ENCODE data around the gene NRF1.
"Not testable (repeated sequence)": the region's sequence is repeated elsewhere in the genome, so short reads cannot be mapped to it uniquely, and the experiment has no call there.

The NRF1 gene

GRCh38 chr7:129785685-129786514 is 174.4 kb downstream of the NRF1 start:
- peak; percentile 24 to 38 for DNase-seq

- DNase-seq = no peak
Measured at GRCh38 chr7:129786825-129787563, 175.5 kb downstream of the NRF1 start.

GRCh38 chr7:129789000-129789399 is 177.5 kb downstream of the NRF1 start:
- DNase-seq = no peak

GRCh38 chr7:129789652-129790051 is 178.1 kb downstream of the NRF1 start:
- no peak for DNase-seq

- no peak for DNase-seq
Measured at GRCh38 chr7:129790136-129790535, 178.6 kb downstream of the NRF1 start.

GRCh38 chr7:129792721-129793120 is 181.2 kb downstream of the NRF1 start:
- no peak for DNase-seq

- DNase-seq = no peak
Measured at GRCh38 chr7:129793506-129794310, 182.2 kb downstream of the NRF1 start.

GRCh38 chr7:129794461-129794860 is 182.9 kb downstream of the NRF1 start:
- not testable (repeated sequence) for DNase-seq

GRCh38 chr7:129796186-129796775 is 184.8 kb downstream of the NRF1 start:
- DNase-seq = no peak

GRCh38 chr7:129797214-129797789 is 185.8 kb downstream of the NRF1 start:
- DNase-seq = no peak

GRCh38 chr7:129798616-129799349 is 187.3 kb downstream of the NRF1 start:
- no peak for DNase-seq

- DNase-seq = no peak
Measured at GRCh38 chr7:129799350-129799955, 187.9 kb downstream of the NRF1 start.

- no peak for DNase-seq
Measured at GRCh38 chr7:129800901-129801300, 189.4 kb downstream of the NRF1 start.

GRCh38 chr7:129801882-129802281 is 190.4 kb downstream of the NRF1 start:
- DNase-seq = no peak

GRCh38 chr7:129803546-129804081 is 192.1 kb downstream of the NRF1 start:
- DNase-seq = no peak

- no peak for DNase-seq
Measured at GRCh38 chr7:129804111-129804889, 192.8 kb downstream of the NRF1 start.

GRCh38 chr7:129804890-129805719 is 193.6 kb downstream of the NRF1 start:
- no peak for DNase-seq

Measured in activated T-cell treated with anti-CD3 and anti-CD28 coated beads, Interleukin-2, amount 50 U/mL, for 48 hours (primary cell).